ENCODE data around the gene MAGI1. TPM values are rescaled to one million over a fixed set of nuclear protein-coding genes. Genes with fewer than 3 reads are reported as not detected.

Gene MAGI1
- total RNA-seq, 3 donors from 2014 or later, result 22.1 to 94.4 (median 70.5) TPM

DNA sequence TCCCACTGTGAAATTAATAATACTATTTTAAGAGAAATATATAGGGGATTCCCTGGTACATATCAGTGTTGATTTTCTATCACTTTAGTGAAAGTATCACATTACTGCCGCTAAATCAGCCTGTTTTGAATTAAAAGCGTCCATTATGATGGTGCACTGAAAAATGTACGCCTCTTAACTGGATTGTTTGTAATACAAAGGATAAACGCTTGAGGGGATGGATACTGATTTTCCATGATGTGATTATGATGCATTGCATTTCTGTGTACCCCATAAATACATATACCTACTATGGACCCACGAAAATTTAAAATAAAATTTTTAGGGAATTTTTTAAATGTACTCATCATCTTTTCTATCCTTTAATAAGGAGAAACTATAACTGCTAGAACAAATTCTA lies 478.6 kb downstream of the MAGI1 start:
- H3K27me3 ChIP-seq, result no peaks in the 10 kb centered on the region
- H3K9me3 ChIP-seq, result no peaks in the 10 kb centered on the region
- H3K4me1 ChIP-seq, result no peaks in the 10 kb centered on the region
- TF ChIP-seq CTCF (IDR thresholded peaks at IDR 0.05), result no peak
- no peak for TF ChIP-seq POLR2A (IDR thresholded peaks at IDR 0.05)
- no peak for TF ChIP-seq POLR2AphosphoS5 (IDR thresholded peaks at IDR 0.05)
- H3K4me3 ChIP-seq, result no peak overlapping the region
- no peak overlapping the region for H3K27ac ChIP-seq
- no peaks in the 10 kb centered on the region for H3K36me3 ChIP-seq
- DNase-seq (ENCODE audit: low spot score in 2 of 2), result no peak
- intact Hi-C loops (cut with DNase I; ENCODE audit: low total_unique reads), result no loop called here

DNA sequence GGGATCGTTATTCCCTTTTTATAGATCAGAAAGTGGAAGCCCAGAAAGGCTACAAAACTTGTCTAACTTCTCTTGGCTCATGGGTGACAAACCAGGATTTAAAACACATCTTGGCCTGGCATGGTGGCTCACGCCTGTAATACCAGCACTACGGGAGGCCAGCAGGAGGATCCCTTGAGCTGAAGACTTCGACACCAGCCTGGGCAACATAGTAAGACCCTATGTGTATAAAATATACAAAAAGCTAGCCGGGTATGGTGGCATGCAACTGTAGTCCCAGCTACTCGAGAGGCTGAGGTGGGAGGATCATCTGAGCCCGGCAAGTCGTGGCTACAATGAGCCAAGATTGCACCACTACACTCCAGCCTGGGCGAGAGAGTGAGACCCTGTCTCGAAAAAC lies 479.1 kb downstream of the MAGI1 start:
- no peaks in the 10 kb centered on the region for H3K4me1 ChIP-seq
- H3K4me3 ChIP-seq, result no peak overlapping the region
- intact Hi-C loops (cut with DNase I; ENCODE audit: low total_unique reads), result no loop called here
- no peaks in the 10 kb centered on the region for H3K9me3 ChIP-seq
- TF ChIP-seq CTCF (IDR thresholded peaks at IDR 0.05) (no peak), POLR2AphosphoS5 (IDR thresholded peaks at IDR 0.05) (no peak), POLR2A (IDR thresholded peaks at IDR 0.05) (no peak)
- no peak for DNase-seq (ENCODE audit: low spot score in 2 of 2)
- H3K27ac ChIP-seq, result no peak overlapping the region
- no peaks in the 10 kb centered on the region for H3K36me3 ChIP-seq
- H3K27me3 ChIP-seq, result no peaks in the 10 kb centered on the region

DNA sequence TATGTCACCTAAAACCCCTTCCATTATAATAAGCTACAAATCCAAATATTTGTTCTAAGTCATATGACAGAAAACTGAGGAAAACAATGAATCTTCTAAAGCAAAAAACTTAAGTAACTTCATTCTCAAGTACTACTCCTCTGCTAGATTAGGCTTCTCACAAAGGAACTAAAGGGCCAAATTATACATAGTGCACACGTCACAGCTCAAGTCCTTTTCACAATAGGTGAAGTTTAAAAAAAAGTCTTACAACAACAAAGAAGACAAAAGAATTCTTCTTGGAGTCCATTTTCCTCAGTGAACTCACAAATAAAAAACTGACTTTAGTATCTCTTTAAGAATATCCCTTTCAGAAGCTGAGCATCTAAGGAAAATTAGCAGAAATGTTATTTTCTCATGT lies 479.9 kb downstream of the MAGI1 start:
- intact Hi-C loops (cut with DNase I; ENCODE audit: low total_unique reads), result no loop called here
- Histone ChIP-seq H3K27ac (no peak overlapping the region), H3K4me1 (no peaks in the 10 kb centered on the region), H3K4me3 (no peak overlapping the region), H3K36me3 (no peaks in the 10 kb centered on the region), H3K27me3 (no peaks in the 10 kb centered on the region), H3K9me3 (no peaks in the 10 kb centered on the region)
- TF ChIP-seq CTCF (IDR thresholded peaks at IDR 0.05), result no peak
- no peak for TF ChIP-seq POLR2AphosphoS5 (IDR thresholded peaks at IDR 0.05)
- TF ChIP-seq POLR2A (IDR thresholded peaks at IDR 0.05), result no peak
- DNase-seq (ENCODE audit: low spot score in 2 of 2), result no peak

DNA sequence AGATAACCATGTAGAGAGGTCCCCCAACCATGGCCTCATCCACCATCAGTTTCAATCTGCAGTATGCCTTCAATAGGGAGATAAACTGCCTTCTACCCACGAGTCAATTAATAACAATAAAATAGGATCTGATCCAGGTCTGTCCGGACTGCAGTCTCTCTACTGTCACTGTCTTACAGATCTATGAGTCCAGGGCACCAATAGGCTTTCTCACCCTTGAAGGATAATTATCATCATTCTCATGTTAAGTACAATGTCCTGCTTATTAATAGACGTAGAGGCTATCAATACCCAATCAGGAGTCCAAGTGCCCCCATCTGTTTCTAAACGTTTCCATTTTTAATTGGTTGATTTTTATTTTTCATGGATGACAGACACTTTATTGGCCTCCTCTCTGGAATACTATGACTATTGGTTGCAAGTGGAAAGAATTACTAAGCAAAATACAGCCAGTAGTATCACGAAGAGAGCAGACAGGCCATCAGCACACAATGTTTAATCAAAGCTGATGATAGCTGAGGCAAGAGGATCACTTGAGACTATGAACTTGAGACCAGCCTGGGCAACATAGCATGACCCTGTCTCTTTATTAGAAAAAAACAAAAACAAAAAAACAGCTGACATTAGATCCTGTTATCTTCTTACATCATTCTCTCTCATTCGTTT lies 480.7 kb downstream of the MAGI1 start:
- DNase-seq (ENCODE audit: low spot score in 2 of 2), result no peak
- H3K4me3 ChIP-seq, result no peak overlapping the region
- no peaks in the 10 kb centered on the region for H3K36me3 ChIP-seq
- H3K9me3 ChIP-seq, result no peaks in the 10 kb centered on the region
- no peak overlapping the region for H3K27ac ChIP-seq
- no peak for TF ChIP-seq POLR2A (IDR thresholded peaks at IDR 0.05)
- TF ChIP-seq POLR2AphosphoS5 (IDR thresholded peaks at IDR 0.05), result no peak
- TF ChIP-seq CTCF (IDR thresholded peaks at IDR 0.05), result no peak
- intact Hi-C loops (cut with DNase I; ENCODE audit: low total_unique reads), result no loop called here
- no peaks in the 10 kb centered on the region for H3K27me3 ChIP-seq
- H3K4me1 ChIP-seq, result no peaks in the 10 kb centered on the region

DNA sequence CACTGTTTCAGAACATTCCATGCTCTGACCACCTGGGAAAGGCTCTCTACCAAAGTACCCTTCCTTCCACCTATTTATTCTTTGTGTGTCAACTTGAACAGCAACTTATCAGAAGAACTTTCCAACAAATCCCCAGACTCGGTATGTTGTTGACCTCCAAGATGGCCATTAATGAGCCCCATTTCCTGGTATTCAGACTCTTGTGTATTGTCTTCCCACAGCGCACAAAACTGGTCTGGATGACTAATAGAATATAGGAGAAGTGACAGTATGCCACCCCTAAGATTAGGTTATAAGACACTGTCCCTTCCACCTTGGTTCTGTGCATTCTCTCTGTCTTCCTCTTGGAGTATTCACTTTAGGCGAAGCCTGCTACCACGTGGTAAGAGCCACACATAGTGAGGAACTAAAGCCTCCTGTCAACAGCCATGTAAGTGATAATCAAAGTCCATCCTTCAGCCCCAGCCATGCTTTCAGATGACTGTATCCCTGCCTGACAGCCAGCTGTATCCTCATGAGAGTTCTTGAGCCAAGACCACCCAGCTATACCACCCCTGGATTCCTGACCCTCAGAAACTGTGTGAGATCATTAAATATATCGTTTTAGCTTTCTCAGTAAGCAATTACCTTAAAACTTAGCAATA lies 481.7 kb downstream of the MAGI1 start:
- DNase-seq (ENCODE audit: low spot score in 2 of 2), result no peak
- TF ChIP-seq POLR2A (IDR thresholded peaks at IDR 0.05), result no peak
- TF ChIP-seq POLR2AphosphoS5 (IDR thresholded peaks at IDR 0.05), result no peak
- TF ChIP-seq CTCF (IDR thresholded peaks at IDR 0.05), result no peak
- no peaks in the 10 kb centered on the region for H3K36me3 ChIP-seq
- no peak overlapping the region for H3K4me3 ChIP-seq
- no peaks in the 10 kb centered on the region for H3K4me1 ChIP-seq
- no peaks in the 10 kb centered on the region for H3K9me3 ChIP-seq
- intact Hi-C loops (cut with DNase I; ENCODE audit: low total_unique reads), result no loop called here
- H3K27ac ChIP-seq, result no peak overlapping the region
- H3K27me3 ChIP-seq, result no peaks in the 10 kb centered on the region

Measured in breast epithelium (tissue), 4 donors.